Right atrium auricular region (tissue), 2 donors: Measurements from ENCODE around the gene IFT122. TPM values are rescaled to one million over a fixed set of nuclear protein-coding genes. Genes with fewer than 3 reads are reported as not detected.
"Not testable (repeated sequence)": the region's sequence is repeated elsewhere in the genome, so short reads cannot be mapped to it uniquely, and the experiment has no call there.

Experiments used
- DNase-seq: peaks from one replicate; pipeline ENCODE4 v3.0.0-alpha.2; 2019; ENCODE audit warnings: low spot score
- H3K27ac ChIP-seq, 2 donors: fragments of 200-600 bp; sonication (generic); 1 replicate in 1 of 2; 2 replicates in 1 of 2; pipeline ENCODE4 v1.5.1; 2016 to 2019
- H3K27me3 ChIP-seq, 2 donors: fragments of 200-600 bp; sonication (generic); one replicate each; pipeline versions ENCODE4 v1.5.1 to v1.6.0; 2017 to 2019
- H3K36me3 ChIP-seq: fragments of 200-600 bp; sonication (generic); one replicate; pipeline ENCODE4 v1.5.1; 2016
- H3K4me1 ChIP-seq, 2 donors: fragments of 200-600 bp; sonication (generic); one replicate each; pipeline versions ENCODE4 v1.5.1 to v1.6.0; 2017 to 2019
- H3K4me3 ChIP-seq, 2 donors: fragments of 200-600 bp; sonication (generic); 1 replicate in 1 of 2; 2 replicates in 1 of 2; pipeline ENCODE4 v1.5.1; 2017 to 2019; ENCODE audit warnings: mild to moderate bottlenecking in 1 of 2, moderate library complexity in 1 of 2
- H3K9me3 ChIP-seq, 2 donors: fragments of 200-600 bp; sonication (generic); one replicate each; pipeline ENCODE4 v1.5.1; 2019
- total RNA-seq, 2 donors: library from RNA; depleted of rRNA; stranded (reverse); fragments of >200 nt; gene quantifications; one replicate each; pipeline ENCODE4 v1.1.0, GENCODE V29; 2016
- TF ChIP-seq, protein P1 (sequence below), 2 donors: fragments of 200-600 bp; sonication (generic); IDR thresholded peaks; one replicate each; pipeline ENCODE4 v1.5.1; 2019; ENCODE audit warnings: antibody characterized with exemption in 2 of 2

The IFT122 gene
- total RNA-seq = 10 to 100 TPM; 18.5 to 36.9 TPM

GRCh38 chr3:129439817-129440617, at the start of gene IFT122, which contains the start of gene MBD4:
TSS of gene IFT122 (plus strand) at chr3:129440224. CDS start at chr3:129440331, 107 bp downstream.
TSS of gene MBD4 (minus strand) at chr3:129439948. CDS start at chr3:129439833, 115 bp downstream.
- peaks cover 25% of the 10 kb centered on the region for H3K36me3 ChIP-seq
- peak within 1 kb of the TSS; percentile 85 to 92 for H3K27ac ChIP-seq
- peak; percentile 98 for DNase-seq
- TF ChIP-seq, protein P1, sequence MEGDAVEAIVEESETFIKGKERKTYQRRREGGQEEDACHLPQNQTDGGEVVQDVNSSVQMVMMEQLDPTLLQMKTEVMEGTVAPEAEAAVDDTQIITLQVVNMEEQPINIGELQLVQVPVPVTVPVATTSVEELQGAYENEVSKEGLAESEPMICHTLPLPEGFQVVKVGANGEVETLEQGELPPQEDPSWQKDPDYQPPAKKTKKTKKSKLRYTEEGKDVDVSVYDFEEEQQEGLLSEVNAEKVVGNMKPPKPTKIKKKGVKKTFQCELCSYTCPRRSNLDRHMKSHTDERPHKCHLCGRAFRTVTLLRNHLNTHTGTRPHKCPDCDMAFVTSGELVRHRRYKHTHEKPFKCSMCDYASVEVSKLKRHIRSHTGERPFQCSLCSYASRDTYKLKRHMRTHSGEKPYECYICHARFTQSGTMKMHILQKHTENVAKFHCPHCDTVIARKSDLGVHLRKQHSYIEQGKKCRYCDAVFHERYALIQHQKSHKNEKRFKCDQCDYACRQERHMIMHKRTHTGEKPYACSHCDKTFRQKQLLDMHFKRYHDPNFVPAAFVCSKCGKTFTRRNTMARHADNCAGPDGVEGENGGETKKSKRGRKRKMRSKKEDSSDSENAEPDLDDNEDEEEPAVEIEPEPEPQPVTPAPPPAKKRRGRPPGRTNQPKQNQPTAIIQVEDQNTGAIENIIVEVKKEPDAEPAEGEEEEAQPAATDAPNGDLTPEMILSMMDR (IDR thresholded peaks at IDR 0.05) = no peak
- H3K4me1 ChIP-seq = peaks cover 0 to 52% of the 10 kb centered on the region in 2 donors
- H3K27me3 ChIP-seq = no peaks in the 10 kb centered on the region
- no peaks in the 10 kb centered on the region for H3K9me3 ChIP-seq
- peak within 1 kb of the TSS; percentile 82 to 88 for H3K4me3 ChIP-seq

GRCh38 chr3:129391583-129391982, 48.4 kb upstream of the IFT122 start:
- DNase-seq, H3K4me3 ChIP-seq, H3K27me3 ChIP-seq, H3K9me3 ChIP-seq, H3K27ac ChIP-seq: not testable (repeated sequence)
- peaks cover 0 to 28% of the 10 kb centered on the region in 2 donors for H3K4me1 ChIP-seq
- H3K36me3 ChIP-seq = peaks cover 42% of the 10 kb centered on the region

- peaks cover 38% of the 10 kb centered on the region for H3K36me3 ChIP-seq
- not testable (repeated sequence) for DNase-seq, H3K27me3 ChIP-seq, H3K4me3 ChIP-seq, H3K9me3 ChIP-seq, H3K27ac ChIP-seq
- peaks cover 0 to 34% of the 10 kb centered on the region in 2 donors for H3K4me1 ChIP-seq
These were observed 47.7 kb upstream of the IFT122 start for GRCh38 chr3:129392106-129392887.

GRCh38 chr3:129393271-129393670, 46.8 kb upstream of the IFT122 start:
- Histone ChIP-seq H3K9me3 (no peaks in the 10 kb centered on the region), H3K36me3 (peaks cover 34% of the 10 kb centered on the region), H3K4me3 (no peak overlapping the region), H3K4me1 (peaks cover 0 to 42% of the 10 kb centered on the region in 2 donors), H3K27me3 (no peaks in the 10 kb centered on the region), H3K27ac (no peak overlapping the region)
- DNase-seq = no peak
- TF ChIP-seq, protein P1 (IDR thresholded peaks at IDR 0.05) = no peak

DNA sequence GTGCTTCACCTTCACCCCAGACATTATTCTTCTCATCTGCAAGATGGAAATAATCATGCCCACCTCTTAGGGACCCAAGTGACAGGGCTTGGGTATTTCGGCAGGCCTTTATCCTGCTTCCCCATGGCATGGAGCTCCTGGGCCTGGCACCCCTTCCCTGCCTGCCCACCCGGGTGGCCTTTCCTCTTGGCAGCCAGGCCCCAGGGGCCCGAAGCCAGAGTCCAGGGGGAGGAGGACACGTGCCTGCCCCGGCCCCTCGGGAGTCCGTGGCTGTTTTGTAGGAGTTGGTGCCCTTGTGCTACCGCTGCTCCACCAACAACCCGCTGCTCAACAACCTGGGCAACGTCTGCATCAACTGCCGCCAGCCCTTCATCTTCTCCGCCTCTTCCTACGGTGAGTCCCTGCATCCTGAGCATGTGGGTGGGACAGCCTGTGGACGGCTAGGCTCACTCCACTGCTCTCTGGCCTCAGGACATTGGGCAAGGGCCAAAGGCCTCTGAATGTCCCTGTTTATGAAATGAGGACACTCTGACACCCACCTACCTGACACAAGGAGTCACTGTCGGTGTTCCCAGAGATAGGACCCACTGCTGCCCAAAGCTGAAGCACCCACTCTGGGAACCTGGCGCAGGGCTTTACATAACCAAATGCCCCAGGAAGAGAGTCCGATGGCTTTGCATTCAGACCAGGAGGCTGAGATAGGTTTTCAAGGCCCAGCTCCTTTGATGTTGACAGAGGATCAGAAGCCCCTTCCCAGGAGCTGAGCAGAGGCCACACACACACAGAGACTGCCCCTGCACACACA, 46.1 kb upstream of the IFT122 start:
- not testable (repeated sequence) for DNase-seq, H3K9me3 ChIP-seq, H3K4me3 ChIP-seq, H3K27me3 ChIP-seq, H3K27ac ChIP-seq
- Histone ChIP-seq H3K36me3 (peaks cover 34% of the 10 kb centered on the region), H3K4me1 (peaks cover 0 to 48% of the 10 kb centered on the region in 2 donors)

DNA sequence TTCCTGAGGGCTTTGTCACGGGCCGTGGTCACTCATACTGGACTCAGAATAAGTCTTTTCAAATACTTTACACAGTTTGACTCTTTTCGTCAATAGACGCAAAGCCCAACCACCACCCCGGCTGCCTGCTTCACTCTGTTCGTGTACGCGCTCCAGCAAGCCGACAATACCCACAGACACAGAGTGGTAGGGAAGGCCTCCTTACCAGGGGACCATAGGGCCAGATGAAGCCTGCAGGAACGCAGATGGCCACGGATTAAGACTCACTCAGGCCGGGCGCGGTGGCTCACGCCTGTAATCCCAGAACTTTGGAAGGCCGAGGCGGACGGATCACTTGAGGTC, 41.2 kb upstream of the IFT122 start:
- Histone ChIP-seq H3K4me1 (peaks cover 0 to 35% of the 10 kb centered on the region in 2 donors), H3K36me3 (peaks cover under 1% of the 10 kb centered on the region), H3K4me3 (peak overlapping the region; percentile 76 to 95), H3K9me3 (no peaks in the 10 kb centered on the region), H3K27ac (peak overlapping the region; percentile 91 to 93), H3K27me3 (no peaks in the 10 kb centered on the region)
- DNase-seq = no peak
- TF ChIP-seq, protein P1 (IDR thresholded peaks at IDR 0.05) = no peak
